Activated CD8-positive, alpha-beta memory T cell treated with anti-CD3 and anti-CD28 coated beads, Interleukin-2, amount 50 U/mL, for 4 hours (primary cell): ENCODE measurements around the gene STK25.
"Not testable (repeated sequence)": the region's sequence is repeated elsewhere in the genome, so short reads cannot be mapped to it uniquely, and the experiment has no call there.

Experiments used
- DNase-seq: peaks from one replicate; pipeline ENCODE4 v3.0.0-alpha.2; 2020

Gene STK25

DNA sequence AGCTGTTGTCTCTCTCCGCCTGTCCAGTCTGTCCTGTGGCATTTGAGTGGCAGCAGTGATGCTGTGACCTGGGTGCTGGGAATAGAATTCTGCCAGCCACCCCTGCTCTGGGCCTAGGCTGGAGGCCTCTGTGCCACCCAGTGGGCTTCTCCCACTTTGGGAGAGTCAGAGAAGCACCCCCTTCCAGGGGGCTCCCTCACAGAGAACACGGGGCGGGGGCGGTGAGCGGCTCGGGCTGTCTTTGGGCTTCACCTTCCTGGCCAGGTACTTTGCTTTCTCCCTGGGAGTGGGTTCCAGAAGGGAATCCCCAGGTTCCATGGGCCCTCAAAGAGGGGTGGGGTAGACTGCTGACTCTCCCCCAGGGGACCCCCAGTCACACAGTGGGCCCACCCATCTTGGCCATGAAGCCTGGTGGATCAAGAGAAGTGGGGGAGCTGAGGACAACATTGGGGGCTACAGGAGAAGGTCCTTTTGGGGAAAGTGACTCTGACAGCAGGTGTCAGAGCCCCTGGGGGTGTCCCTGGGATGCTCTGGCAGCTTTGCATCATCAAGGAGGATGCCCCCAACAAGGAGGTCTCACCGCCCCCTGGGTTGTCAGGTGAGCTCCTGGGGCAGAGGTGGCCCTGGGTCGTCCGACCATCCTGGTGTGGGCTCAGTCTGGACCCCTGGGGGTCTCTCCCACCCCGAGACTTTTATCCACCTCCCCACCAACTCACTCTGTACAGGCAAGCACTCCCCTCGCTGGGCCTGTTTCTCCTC is 31.4 kb upstream of the STK25 start:
- DNase-seq: no peak

DNA sequence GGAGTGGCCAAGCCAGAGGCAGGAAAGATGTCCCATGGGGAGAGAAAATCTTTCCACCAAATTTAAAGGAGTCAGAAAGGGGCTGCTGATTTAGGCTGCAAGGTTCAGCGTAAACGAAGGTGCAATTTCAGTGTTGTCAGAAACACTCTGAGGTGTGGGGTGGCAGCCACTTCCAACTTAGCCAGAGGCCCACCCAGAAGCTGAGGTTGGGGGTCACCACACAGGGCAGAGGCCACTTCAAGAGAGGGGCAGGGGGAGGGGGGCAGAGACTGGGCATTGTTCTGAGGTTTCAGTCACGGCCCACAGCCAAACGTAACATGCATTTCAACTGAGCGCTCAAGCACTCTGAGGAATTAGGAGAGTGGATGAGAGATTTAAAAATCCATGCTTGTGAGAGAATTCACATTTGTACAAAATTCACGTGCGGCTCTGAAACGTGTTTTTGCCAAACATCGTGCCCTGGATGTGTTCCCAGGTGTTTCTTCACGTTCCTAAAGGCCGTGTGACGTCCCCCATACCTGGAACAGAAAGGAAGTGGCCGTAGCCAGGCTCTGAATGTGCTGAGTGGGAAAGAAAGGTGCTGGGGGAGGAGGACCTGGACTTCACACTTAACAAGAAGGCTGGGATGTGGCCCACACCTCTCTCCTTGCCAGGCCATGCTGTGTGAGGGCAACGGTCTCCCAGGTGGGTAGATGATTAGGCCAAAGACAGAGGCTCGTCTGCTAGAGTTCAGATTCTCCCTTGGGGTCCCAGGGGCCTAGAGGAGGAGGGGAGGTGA is 30.6 kb upstream of the STK25 start:
- no peak for DNase-seq

DNA sequence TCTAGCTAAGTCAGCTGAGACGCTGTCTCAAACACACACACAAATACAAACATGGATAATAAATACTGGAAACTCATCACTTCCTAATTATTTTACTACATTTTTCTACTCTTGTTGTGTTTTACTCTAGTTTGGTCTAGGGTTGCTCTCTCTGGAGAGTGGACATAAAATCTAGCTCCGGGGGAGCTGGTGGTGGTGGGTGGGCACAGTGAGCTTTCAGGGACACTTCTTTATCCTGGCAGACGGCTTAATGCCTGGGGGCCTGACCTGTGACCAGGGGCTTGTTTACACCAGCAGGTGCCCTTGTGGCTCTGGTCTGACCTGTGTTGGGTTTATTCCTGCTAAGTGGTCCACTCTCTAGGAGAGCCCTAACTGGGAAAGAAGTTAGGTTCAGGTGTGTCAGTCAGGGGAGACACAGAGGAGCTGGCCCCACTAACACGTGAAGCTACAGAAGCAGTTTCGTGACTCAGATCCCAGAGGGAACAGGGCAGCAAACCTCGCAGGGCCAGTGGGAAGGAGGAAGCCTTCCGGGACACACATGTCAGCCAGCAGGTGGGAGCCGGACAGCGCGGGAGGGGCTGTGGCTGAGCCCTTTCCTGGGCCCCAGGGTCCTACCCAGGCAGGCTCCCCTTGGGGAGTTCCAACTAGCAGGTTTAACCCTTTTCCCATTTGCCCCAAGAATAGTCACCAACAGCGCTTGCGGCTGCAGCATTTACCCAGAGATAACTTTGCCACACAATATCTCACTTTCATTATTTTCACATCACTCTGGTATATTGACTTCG is 27.7 kb upstream of the STK25 start:
- DNase-seq: no peak

DNA sequence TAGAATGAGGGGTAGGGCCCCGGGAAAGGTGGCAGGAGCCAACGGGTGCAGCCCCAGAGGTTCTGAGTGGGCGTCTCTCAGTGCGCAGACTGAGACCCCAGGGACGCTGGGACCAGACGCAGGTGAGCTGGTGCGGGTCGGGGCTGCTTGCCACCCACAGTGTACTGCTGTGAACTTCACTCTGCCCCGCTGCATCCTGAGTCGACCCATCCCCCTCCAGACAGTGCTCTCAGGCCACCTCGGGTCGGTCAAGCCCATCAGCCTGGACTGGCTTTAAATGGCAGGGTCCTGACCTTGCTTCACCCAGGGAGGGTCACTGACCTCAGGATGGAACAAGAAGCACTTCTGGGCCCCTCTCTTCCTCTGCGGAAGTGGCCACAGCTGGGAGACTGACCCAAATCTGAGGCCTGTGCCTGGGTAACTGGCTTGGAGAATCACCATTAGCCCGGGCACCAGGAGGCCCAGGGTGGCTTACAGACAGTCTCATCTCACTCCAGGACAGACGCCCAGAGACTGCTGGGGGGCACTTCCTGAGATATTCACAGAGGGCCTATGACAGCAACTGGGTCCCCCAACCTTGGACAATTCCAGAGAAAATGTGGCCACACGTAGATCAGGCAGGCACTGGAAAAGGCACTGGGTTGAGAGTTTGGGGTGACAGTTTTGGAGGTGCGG is 26.5 kb upstream of the STK25 start:
- DNase-seq: no peak

DNA sequence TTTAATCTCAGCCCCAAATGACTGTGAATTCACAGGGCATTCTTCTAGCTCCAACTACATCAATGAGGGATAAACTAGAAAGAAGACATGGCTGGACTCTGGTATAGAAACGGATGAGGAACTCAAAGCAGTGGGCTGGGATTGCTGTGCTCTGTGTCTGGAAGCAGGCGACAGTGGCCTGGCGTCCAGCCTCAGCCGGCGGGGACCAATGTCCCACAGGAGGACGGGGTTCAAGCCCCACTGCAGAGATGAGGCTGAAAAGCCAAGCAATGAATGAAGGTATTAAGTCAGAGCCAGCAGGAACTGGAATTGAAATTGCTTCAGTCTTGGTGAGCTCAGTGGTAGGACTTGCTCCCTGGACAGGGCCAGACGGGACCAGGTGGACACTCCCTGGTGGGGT is 25.9 kb upstream of the STK25 start:
- no peak for DNase-seq

DNA sequence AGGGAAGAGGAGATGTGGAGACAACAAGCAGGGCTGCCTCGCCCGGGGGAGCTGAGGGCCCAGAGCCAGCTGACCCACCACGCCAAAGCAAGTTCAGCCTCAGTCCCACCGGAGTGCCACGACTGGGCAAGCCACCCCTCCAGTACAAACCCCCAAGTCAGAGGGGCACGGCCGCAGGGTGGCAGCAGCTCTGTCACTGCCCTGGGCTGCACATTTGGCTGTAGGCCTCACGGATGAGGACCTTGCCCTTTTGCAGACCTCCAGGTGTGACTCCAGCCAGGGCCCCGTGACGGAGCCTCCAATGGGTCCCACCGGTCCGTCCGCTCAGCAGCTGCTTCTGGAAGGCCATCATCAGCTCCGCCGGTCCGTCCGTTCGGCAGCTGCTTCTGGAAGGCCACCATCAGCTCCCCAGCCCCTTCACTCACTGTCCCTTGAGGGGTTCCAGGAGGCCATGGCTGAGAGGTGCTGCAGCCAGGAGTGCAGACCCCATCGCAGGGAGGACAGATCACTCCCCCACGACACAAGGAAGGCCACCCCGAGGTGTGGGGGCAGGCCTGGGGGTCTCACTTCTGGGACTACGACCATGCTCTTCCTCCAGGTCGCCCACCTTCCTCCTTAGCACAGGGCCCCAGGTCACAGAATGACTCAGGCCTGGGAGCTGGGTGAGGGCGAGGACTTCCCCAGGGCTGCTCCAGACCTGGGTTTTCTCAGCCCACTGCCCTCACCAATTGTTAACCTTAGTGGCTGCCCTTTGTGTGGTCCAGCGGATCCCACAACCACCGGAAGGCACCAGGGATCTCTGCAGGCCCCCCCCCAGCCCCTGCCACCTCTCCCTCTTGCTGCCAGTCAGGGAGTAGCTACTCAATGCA is 24.6 kb upstream of the STK25 start:
- DNase-seq: no peak

DNA sequence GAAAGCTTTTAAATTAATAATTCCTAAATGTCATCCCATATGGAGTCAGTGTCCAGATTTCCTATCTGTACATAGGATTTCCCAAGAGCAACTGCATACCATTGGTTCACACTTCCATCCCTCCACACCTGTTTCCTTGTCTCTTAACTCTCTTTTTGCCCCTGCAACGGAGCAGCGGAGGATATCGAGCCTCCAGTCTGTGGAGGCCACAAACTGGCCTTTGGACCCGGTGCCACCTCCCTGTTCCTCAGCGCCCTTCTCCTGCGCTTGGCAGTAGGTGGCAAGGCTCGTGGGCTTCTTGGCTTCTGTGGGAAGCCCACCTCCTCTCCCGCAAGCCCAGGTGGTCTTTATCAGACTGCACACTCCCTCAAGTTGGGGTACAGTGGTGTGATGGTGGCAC is 23.8 kb upstream of the STK25 start:
- no peak for DNase-seq

DNA sequence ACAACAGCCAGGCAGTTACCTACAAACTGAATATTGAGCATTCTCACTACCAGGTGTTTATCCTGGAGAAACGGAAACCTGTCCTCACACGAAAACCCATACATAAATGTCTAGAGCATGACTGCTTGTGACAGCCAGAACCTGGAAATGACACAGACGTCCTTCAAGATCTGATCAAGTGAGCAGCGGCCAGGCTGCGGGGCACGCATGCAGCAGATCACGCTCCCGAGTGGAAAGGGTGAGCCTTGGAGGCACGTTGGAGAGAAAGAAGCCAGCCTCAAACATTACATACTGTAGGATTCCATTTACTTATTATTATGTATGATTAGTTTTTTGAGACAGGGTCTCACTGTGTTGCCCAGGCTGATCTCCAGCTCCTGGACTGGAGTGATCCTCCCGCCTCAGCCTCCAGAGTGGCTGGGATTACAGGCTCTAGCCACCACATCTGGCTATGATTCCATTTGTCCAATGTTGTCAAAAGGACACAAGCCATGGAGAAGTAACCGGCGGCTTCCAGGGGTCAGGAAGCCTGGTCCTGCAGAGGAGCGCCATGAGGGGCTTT is 22.9 kb upstream of the STK25 start:
- no peak for DNase-seq

DNA sequence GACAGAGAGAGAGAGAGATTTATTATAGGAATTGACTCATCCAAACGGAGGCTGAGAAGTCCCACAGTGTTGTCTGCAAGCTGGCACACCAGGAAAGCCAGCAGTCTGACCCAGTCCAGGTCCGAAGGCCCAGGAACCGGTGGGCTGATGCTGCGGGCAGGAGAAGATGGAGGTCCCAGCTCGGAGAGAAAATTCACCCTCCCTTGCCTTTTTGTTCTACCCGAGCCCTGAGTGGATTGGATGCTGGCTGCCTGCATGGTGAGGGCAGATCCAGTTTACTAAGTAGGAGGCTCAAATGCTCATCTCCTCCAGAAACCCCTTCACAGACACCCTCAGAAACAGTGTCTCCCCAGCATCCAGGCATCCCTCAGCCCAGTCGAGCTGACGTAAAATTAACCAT is 22.2 kb upstream of the STK25 start:
- DNase-seq: no peak

DNA sequence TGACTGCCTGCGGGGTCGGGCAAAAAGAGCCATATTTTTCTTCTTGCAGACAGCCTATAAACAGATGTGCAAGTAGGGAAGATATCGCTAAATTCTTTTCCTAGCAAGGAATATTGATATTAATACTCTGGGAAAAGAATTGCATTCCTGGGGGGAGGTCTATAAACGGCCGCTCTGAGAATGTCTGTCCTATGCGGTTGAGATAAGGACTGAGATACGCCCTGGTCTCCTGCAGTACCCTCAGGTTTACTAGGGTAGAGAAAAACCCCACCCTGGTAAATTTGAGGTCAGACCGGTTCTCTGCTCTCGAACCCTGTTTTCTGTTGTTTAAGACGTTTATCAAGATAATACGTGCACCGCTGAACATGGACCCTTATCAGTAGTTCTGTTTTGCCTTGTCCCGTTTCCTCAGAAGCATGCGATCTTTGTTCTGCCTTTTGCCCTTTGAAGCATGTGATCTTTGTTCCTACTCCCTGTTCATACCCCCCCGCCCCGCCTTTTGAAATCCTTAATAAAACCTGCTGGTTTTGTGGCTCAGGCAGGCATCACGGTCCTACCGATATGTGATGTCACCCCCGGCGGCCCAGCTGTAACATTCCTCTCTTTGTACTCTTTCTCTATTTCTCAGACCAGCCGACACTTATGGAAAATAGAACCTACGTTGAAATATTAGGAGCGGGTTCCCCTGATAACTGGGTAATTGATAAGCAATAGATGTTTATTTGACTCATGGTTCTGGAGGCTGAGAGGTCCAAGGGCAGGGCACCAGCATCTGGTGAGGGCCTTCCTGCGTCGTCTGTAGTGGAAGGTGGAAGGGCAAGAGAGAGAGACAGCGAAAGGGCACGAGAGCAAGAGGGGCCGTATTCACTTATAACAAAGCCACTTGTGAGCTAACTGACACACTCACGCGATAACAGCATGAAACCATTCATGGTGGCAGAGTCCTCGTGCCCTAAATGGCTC is 17.7 kb upstream of the STK25 start:
- not testable (repeated sequence) for DNase-seq

DNA sequence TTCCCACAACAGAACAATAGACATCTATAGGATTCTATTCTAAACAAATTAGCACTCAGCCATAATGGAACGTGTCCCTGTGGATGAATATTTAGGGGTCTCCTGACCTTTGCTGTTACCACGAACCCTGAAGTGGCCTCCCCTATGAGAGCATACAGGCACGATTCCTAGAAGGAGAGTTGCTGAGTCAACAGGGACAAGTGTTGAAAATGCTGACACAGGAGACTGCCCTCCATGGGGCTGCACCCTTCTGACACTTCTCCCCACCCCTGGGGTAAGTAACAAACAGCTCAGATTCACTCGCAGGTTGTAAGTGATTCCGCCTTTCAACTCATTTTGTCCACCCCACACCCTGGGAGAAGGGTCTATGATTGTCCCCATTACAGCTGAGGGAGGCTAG is 14.1 kb upstream of the STK25 start:
- DNase-seq: no peak

DNA sequence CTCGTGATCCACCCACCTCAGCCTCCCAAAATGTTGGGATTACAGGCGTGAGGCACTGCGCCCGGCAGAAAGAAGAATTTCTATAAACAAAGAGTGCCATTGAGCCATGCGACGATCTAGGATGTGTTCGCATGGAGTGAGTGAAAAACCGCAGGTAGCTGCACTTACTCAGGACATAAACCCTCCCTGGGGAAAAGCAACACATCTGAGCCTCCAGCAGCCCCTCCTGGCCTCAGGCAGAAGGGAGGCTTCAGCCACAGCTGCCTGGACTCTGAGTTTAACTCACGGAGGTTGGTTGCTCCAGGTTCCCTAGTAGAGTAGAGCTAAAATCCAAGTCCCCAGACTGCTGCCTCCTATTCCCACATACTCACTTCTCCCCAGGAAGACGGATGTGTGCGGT is 11.3 kb upstream of the STK25 start:
- DNase-seq: no peak

DNA sequence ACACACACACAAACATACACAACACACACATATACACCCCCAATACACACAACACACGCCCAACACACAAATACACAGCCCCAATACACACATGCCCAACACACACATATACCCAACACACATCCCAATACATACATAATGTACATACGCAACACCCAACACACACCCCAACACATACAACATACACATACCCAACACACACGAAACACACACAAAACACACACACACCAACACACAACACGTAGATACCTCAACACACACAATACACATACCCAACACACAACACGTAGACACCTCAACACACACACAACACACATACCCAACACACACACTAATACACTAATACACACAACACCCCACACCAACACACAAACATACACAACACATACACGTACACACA is 8.9 kb upstream of the STK25 start:
- no peak for DNase-seq

DNA sequence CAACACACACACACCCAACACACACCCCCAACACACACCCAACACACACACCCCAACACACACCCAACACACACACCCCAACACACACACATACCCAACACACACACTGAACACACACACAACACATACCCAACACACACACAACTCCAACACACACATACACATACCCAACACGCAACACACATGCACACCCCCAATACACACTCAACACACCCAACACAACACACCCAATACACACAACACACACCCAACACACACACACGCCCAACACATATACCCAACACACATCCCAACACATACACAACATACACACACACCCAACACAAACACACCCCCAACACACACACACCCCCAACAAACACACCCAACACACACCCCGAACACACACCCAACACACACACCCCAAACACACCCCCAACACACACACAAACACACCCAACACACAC is 8.2 kb upstream of the STK25 start:
- no peak for DNase-seq

DNA sequence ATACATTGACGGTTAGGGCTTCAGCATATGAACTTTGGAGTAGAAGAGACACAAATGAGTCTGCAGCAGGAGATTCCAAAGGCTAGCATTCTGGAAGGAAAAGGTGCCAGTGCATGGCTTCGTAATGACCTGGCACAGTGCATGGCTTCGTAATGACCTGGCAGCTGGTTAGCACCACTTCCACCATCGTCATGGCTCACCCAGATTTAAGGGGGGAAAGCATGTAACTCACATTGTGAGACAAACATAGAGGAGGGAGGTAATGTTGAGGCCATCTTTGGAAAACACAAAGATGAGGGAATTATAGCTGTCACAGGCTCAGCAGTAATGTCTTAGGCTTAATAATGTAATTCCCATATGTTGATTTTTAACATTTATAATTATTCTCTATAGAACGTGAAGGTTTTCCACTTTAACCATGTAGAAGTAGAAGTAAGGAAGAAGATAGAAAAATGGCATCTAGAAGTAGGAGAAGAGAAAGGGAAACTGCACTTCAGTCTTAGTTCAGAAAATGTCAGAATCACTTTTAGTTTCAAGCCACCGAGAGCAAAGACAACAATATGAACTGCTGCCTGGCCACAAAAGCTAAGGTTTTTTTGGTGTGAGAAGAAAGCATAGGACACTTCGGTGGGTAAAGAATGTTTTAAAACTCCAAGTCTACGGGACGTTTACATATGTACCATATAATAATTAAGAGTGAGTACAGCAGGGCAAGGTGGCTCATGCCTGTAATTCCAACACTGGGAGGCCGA is 6.8 kb upstream of the STK25 start:
- no peak for DNase-seq

DNA sequence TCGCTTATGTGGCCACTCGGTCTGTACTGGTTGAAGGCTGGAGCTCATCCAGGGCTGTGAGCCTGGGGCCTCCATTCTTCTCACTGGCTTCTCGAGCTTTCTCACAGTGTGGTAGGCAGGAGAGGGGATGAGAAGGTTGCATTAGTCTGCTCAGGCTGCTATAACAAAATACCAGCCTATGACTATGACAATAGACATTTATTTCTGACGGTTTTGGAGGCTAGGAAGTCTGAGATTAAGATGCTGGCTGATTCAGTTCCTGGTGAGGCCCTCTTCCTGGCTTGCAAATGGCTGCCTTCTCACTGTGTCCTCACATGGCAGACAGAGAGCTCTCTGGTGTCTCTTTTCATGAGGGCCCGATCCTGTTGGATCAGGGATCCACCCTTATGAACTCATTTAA is 6.2 kb upstream of the STK25 start:
- DNase-seq: no peak

DNA sequence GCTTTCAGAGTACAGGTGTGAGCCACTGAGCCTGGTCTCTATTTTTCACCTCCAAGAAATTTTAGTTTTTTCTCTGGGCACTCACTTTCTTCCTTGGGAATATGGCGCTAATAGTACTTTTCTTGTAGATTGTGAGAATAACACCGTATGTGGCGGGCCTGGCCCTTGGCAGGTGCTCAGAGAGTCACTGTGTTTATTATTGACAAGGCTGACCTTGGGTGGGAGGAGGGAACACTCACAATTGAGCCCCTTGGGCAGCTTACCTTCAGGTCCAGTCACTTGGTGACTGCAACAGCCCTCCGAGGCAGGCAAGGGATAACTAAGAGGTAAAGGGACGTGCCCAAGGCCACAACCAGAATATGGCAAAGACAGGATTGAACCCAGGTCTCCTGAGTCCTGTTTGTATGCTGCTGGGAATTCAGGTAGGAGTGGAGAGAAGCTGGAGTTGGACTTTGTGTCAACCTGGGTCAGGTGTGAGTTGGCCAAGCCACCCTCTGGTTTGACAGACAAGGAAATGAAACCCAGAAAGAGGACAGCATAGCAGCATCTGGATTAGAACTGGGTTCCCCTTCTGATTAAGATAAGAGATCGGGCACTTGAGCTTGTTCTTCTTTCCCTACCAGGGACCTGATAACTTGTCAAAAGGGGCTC is 2.8 kb upstream of the STK25 start:
- no peak for DNase-seq

DNA sequence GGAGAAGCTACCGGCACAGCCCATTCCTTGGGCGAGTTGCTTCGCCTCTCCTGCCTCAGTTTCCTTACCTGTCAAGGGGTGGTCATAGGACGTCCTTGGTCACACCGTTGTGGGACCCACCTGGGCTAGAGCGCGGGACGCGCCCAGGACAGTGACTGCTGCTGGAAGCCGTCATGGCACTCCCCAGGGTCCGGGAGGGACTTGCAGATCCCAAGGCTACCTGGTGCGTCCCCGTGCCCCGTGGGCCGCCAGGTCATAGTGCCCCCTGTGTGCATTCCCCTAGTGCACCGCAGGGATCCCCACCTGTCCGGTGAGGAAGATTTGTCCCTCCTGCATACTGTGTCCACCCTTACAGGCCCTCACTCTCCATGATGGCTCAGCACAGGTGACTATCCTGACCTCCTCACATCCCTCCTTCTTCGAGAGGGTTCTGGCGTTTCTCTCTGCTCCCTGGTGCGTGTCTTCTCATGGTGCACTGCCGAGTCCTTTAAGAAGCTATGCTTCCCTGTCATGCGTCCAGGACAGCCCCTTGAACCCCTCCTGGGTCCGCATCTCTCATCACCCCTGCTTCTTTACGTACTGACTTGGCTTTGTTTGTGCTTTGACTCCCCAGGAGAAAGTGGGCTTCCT is 886 bp upstream of the STK25 start:
- DNase-seq: no peak
